ENCODE measurements around the gene PSME3IP1.

Gene PSME3IP1

DNA sequence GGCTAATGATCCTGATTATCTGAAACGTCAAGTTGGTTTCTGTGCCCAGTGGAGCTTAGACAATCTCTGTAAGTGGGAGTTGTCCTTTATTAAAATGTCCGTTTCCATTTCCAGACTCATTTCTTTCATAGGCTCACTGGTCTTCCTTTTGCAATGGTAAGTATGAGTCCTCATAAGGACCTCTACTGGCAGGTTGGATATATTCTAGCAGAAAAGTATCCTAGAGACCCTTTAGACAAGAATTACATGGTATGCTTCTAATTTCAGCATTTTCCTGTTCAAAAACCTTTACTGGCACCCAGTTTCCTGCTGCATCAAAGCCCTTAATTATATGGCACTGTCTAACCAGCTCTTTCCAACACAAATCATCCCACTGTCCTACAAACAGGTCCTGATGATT lies 31.1 kb upstream of the PSME3IP1 start:
- Histone ChIP-seq H3K4me1 (ENCODE audit: control insufficient read depth in 1 of 2, insufficient read depth in 1 of 2, low read depth in 1 of 2, low read length in 1 of 2) (no peaks in the 10 kb centered on the region), H3K4me3 (ENCODE audit: low read depth in 1 of 2, low read length in 1 of 2) (no peak overlapping the region), H3K27ac (no peak overlapping the region), H3K36me3 (peaks cover 84% of the 10 kb centered on the region), H3K9me3 (peaks cover 4% of the 10 kb centered on the region), H3K27me3 (no peaks in the 10 kb centered on the region)
- TF ChIP-seq, protein P1, sequence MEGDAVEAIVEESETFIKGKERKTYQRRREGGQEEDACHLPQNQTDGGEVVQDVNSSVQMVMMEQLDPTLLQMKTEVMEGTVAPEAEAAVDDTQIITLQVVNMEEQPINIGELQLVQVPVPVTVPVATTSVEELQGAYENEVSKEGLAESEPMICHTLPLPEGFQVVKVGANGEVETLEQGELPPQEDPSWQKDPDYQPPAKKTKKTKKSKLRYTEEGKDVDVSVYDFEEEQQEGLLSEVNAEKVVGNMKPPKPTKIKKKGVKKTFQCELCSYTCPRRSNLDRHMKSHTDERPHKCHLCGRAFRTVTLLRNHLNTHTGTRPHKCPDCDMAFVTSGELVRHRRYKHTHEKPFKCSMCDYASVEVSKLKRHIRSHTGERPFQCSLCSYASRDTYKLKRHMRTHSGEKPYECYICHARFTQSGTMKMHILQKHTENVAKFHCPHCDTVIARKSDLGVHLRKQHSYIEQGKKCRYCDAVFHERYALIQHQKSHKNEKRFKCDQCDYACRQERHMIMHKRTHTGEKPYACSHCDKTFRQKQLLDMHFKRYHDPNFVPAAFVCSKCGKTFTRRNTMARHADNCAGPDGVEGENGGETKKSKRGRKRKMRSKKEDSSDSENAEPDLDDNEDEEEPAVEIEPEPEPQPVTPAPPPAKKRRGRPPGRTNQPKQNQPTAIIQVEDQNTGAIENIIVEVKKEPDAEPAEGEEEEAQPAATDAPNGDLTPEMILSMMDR (IDR thresholded peaks at IDR 0.05) = no peak

DNA sequence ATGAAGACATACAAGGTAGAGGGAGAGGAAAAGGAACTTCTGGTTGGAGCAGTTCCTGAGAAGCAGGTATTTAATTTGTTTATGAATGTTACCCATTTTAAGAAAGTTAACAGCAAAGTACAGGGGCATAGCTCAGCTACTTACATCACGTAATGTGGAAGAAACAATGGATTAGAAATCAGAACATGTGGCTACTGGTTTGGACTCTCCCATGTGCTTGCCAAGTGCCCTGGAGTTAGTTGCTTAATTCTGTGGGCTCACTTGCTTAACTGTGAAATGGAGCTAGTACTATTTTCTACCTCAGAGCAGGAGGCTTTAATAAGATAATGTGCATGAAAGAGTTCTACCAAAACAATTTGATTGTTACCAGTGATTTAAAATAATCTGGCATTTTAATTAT lies 27.6 kb upstream of the PSME3IP1 start:
- Histone ChIP-seq H3K9me3 (peaks cover 4% of the 10 kb centered on the region), H3K36me3 (peaks cover 97% of the 10 kb centered on the region), H3K27me3 (no peaks in the 10 kb centered on the region), H3K4me1 (ENCODE audit: control insufficient read depth in 1 of 2, insufficient read depth in 1 of 2, low read depth in 1 of 2, low read length in 1 of 2) (no peaks in the 10 kb centered on the region), H3K27ac (no peak overlapping the region), H3K4me3 (ENCODE audit: low read depth in 1 of 2, low read length in 1 of 2) (no peak overlapping the region)
- TF ChIP-seq, protein P1 (IDR thresholded peaks at IDR 0.05) = no peak

DNA sequence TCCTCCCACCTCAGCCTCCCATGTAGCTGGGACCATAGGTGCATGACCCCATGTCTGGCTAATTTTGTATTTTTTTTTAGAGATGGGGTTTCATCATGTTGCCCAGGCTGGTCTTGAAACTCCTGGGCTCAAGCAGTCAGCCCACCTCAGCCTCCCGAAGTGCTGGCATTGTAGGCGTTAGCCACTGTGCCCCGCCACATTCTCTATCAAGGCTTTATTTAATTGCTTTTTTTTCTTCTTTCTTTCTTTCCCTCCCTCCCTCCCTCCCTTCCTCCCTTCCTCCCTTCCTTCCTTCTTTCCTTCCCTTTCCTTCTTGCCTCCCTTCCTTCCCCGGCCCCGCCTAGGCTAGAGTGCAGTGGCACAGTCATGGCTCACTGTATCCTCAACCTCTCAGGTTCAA lies 23.9 kb upstream of the PSME3IP1 start:
- Histone ChIP-seq H3K27ac (no peak overlapping the region), H3K9me3 (no peaks in the 10 kb centered on the region), H3K4me1 (ENCODE audit: control insufficient read depth in 1 of 2, insufficient read depth in 1 of 2, low read depth in 1 of 2, low read length in 1 of 2) (no peaks in the 10 kb centered on the region), H3K36me3 (peaks cover 93% of the 10 kb centered on the region), H3K27me3 (no peaks in the 10 kb centered on the region), H3K4me3 (ENCODE audit: low read depth in 1 of 2, low read length in 1 of 2) (no peak overlapping the region)
- TF ChIP-seq, protein P1 (IDR thresholded peaks at IDR 0.05) = no peak

DNA sequence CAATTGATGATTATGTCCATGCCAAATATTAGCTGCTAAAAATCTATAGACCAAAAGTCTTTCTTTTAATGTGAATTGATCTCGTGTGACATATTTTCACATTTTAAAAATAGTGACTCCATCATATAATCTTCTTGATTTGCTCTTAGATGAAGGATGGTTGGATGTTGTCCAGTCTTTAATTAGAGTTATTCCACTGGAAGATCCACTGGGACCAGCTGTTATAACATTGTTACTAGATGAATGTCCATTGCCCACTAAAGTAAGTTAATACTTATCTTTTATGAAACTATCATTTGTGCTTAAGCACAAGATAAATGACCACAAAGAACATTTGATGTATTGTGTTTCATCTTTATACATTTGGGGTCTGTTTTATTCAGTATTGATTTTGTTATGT lies 23.1 kb upstream of the PSME3IP1 start:
- H3K9me3 ChIP-seq = no peaks in the 10 kb centered on the region
- TF ChIP-seq, protein P1 (IDR thresholded peaks at IDR 0.05) = no peak
- H3K4me1 ChIP-seq (ENCODE audit: control insufficient read depth in 1 of 2, insufficient read depth in 1 of 2, low read depth in 1 of 2, low read length in 1 of 2) = no peaks in the 10 kb centered on the region
- H3K27me3 ChIP-seq = no peaks in the 10 kb centered on the region
- H3K4me3 ChIP-seq (ENCODE audit: low read depth in 1 of 2, low read length in 1 of 2) = no peak overlapping the region
- peaks cover 88% of the 10 kb centered on the region for H3K36me3 ChIP-seq
- H3K27ac ChIP-seq = no peak overlapping the region

DNA sequence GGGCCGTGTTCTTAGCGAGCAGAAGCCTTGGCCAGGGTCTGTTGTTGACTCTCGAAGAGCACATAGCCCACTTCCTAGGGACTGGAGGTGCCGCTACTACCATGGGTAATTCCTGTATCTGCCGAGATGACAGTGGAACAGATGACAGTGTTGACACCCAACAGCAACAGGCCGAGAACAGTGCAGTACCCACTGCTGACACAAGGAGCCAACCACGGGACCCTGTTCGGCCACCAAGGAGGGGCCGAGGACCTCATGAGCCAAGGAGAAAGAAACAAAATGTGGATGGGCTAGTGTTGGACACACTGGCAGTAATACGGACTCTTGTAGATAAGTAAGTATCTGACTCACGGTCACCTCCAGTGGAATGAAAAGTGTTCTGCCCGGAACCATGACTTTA lies 18.8 kb upstream of the PSME3IP1 start:
- Histone ChIP-seq H3K27me3 (no peaks in the 10 kb centered on the region), H3K4me3 (ENCODE audit: low read depth in 1 of 2, low read length in 1 of 2) (no peak overlapping the region), H3K36me3 (peaks cover 49% of the 10 kb centered on the region), H3K9me3 (no peaks in the 10 kb centered on the region), H3K27ac (no peak overlapping the region), H3K4me1 (ENCODE audit: control insufficient read depth in 1 of 2, insufficient read depth in 1 of 2, low read depth in 1 of 2, low read length in 1 of 2) (no peaks in the 10 kb centered on the region)
- TF ChIP-seq, protein P1 (IDR thresholded peaks at IDR 0.05) = no peak

DNA sequence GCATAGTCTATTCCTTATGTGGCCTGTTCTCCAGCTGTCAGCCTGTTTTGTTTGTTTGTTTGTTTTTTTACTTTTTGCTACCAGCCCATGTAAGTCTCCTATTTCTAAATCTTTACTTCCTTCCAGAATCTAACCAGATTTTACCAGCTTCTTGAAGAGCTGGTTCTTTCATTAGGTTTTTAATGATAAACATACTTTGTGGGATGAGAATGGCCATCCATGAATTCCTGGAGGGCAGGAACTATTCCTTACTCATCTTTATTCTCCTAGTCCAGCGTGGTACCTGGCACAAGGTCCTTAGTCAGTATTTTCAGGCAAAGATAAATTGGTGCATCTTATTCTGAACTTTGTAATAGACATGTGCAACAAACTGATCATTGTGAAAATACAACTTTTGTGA lies 17.6 kb upstream of the PSME3IP1 start:
- Histone ChIP-seq H3K4me3 (ENCODE audit: low read depth in 1 of 2, low read length in 1 of 2) (no peak overlapping the region), H3K4me1 (ENCODE audit: control insufficient read depth in 1 of 2, insufficient read depth in 1 of 2, low read depth in 1 of 2, low read length in 1 of 2) (no peaks in the 10 kb centered on the region), H3K27ac (no peak overlapping the region), H3K9me3 (no peaks in the 10 kb centered on the region), H3K27me3 (no peaks in the 10 kb centered on the region), H3K36me3 (peaks cover 36% of the 10 kb centered on the region)
- TF ChIP-seq, protein P1 (IDR thresholded peaks at IDR 0.05) = no peak

All from neutrophil (primary cell).